K562 (cell line): Measurements from ENCODE around the gene PLCB3. TPM values are rescaled to one million over a fixed set of nuclear protein-coding genes. Genes with fewer than 3 reads are reported as not detected.

Experiments used
- ADNP ChIP-seq: fragments of 200-800 bp; sonication (Bioruptor generic); IDR thresholded peaks from 2 replicates; pipeline ENCODE4 v1.6.1; 2016; ENCODE audit warnings: missing genetic modification characterization, missing compliant biosample characterization
- CHD1 ChIP-seq: fragments of 200-600 bp; sonication (generic); IDR thresholded peaks from one replicate; pipeline ENCODE4 v1.6.1; 2012; ENCODE audit warnings: mild to moderate bottlenecking, moderate library complexity, low read length, inconsistent platforms
- JUNB ChIP-seq: fragments of 450-650 bp; formaldehyde crosslinking; conservative IDR thresholded peaks from 2 replicates; pipeline ENCODE4 v1.4.0; 2020; ENCODE audit warnings: mild to moderate bottlenecking
- KHSRP ChIP-seq: fragments of 450-650 bp; IDR thresholded peaks from 2 replicates; pipeline ENCODE4 v1.6.1; 2017
- NFXL1 ChIP-seq: fragments of 450-650 bp; formaldehyde crosslinking; IDR thresholded peaks from 2 replicates; pipeline ENCODE4 v1.4.0; 2021; ENCODE audit warnings: mild to moderate bottlenecking
- RAD21 ChIP-seq, 2 experiments: fragments of 250-450 bp in 1 of 2; fragments of 450-650 bp in 1 of 2; sonication (Bioruptor Pico) in 1 of 2; formaldehyde crosslinking in 1 of 2; IDR thresholded peaks in 1 of 2; conservative IDR thresholded peaks in 1 of 2; 2 replicates each; pipeline versions ENCODE4 v1.4.0 to v1.8.0; 2020 to 2022; ENCODE audit warnings: mild to moderate bottlenecking in 2 of 2, moderate library complexity in 1 of 2
- RAD51 ChIP-seq: fragments of 450-650 bp; IDR thresholded peaks from 2 replicates; pipeline ENCODE4 v1.7.1; 2016; ENCODE audit warnings: low read depth, mild to moderate bottlenecking, borderline replicate concordance
- THAP7 ChIP-seq: fragments of 250-450 bp; sonication (Bioruptor Pico); IDR thresholded peaks from 2 replicates; pipeline ENCODE4 v1.5.0; 2021
- TOE1 ChIP-seq, 2 experiments: fragments of 450-650 bp in 1 of 2; sonication (generic) in 1 of 2; formaldehyde crosslinking in 1 of 2; IDR thresholded peaks; 2 replicates each; pipeline versions ENCODE4 v1.7.1 to v1.8.0; 2016 to 2022; ENCODE audit warnings: borderline replicate concordance in 2 of 2, mild to moderate bottlenecking in 2 of 2, antibody characterized with exemption in 1 of 2, inconsistent platforms in 1 of 2, low read depth in 1 of 2, missing genetic modification reagents in 1 of 2, moderate library complexity in 1 of 2
- ZBTB11 ChIP-seq, 3 experiments: fragments of 200-800 bp in 1 of 3; fragments of 250-450 bp in 1 of 3; fragments of 450-650 bp in 1 of 3; sonication (Bioruptor Pico) in 1 of 3; sonication (Bioruptor generic) in 1 of 3; formaldehyde crosslinking in 1 of 3; IDR thresholded peaks; 2 replicates each; pipeline versions ENCODE4 v1.6.1 to v1.8.0; 2016 to 2022; ENCODE audit warnings: mild to moderate bottlenecking in 2 of 3, missing genetic modification characterization in 2 of 3, missing compliant biosample characterization in 1 of 3, moderate library complexity in 1 of 3
- ZC3H11A ChIP-seq: IDR thresholded peaks from 2 replicates; pipeline ENCODE4 v1.6.1; 2012; ENCODE audit warnings: low read depth, low read length, improper control_type of control experiment
- ZNF592 ChIP-seq: fragments of 450-650 bp; IDR thresholded peaks from 2 replicates; pipeline ENCODE4 v1.6.1; 2017; ENCODE audit warnings: antibody characterized with exemption, mild to moderate bottlenecking
- polyA plus RNA-seq, 8 experiments: library from polyadenylated mRNA; depleted of rRNA in 4 of 8; stranded (reverse) in 5 of 8; unstranded in 3 of 8; fragments of >200 nt; fragmentation: Nextera tagmentation in 2 of 8; fragmentation: Illumina TruSeq in 1 of 8; extraction: Ambion mirVana in 2 of 8; extraction: Trizol in 1 of 8; gene quantifications; 2 replicates each; pipeline versions ENCODE4 v1.2.1 to v1.2.3, GENCODE V29; 2011 to 2014; ENCODE audit warnings: inconsistent platforms in 1 of 8, missing spikeins in 1 of 8
- total RNA-seq, 7 experiments: library from RNA; depleted of rRNA in 6 of 7; stranded (reverse); fragments of >200 nt in 6 of 7; fragmentation: Illumina TruSeq in 2 of 7; extraction: Trizol in 2 of 7; gene quantifications; 2 replicates each; pipeline versions ENCODE4 v1.2.1 to v1.2.3, GENCODE V29; 2011 to 2021; ENCODE audit warnings: low replicate concordance in 1 of 7
- TF ChIP-seq, protein P1 (sequence below): fragments of 200-800 bp; sonication (Bioruptor generic); IDR thresholded peaks from 2 replicates; pipeline ENCODE4 v1.6.1; 2017; ENCODE audit warnings: missing genetic modification characterization, missing compliant biosample characterization

The PLCB3 gene
- total and polyA plus RNA-seq, 9 of the 15 experiments (the other 6 are each of a cell fraction or from before 2014, with no cell fraction given), result 0.31 to 44.8 (median 14.6) TPM

DNA sequence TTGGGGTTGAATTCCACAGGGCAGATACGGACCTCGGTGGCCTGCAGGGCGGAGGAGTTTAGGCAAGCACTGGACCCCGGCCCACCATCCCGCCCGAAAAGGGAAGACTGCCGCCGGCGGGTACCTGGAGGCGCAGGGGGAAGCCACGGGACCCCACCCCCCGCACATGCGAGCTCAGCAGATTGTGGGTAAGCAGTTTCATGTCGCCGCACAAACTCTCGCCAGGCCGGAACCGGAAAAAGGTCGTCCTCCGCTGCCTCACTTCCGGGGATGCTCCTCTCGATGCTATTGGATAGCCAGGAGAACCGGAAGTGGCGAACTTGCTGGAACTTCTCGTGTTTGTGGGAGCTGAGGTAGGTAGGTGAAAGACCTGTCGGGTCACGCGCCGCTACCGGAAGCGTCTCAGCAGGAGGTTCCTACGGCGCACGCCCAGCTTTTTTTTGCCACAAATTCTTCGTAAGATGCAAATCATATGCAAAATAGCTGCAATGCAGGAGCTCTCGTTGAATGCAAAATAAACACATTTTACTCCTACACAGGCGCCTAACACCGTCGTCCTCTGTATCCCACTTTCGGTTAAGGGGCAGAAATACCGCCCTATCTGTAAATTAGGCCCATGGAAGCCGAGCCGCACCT lies 66.1 kb downstream of the PLCB3 start, which contains the start of gene TRMT112 (continued):
- TF ChIP-seq ZNF592 (0 out of 2 replicates have a peak, but pooled peaks have one; percentile 7), CHD1 (no peak), ADNP (tag) (no peak), JUNB (CRISPR knock-in tag) (no peak), RAD21 (CRISPR knock-in tag; conservative IDR thresholded peaks at IDR 0.05 in 1 of 2, IDR thresholded peaks at IDR 0.05 in 1 of 2) (no peak), RAD51 (peak; percentile 77), THAP7 (CRISPR knock-in tag) (peak; percentile 93), KHSRP (no peak), TOE1 (IDR thresholded peaks at IDR 0.05; ENCODE audit: borderline replicate concordance) (peak; percentile 77; the same call in 1 of the 2 replicates), TOE1 (CRISPR knock-in tag; IDR thresholded peaks at IDR 0.05; ENCODE audit: borderline replicate concordance, low read depth) (peak; percentile 67; the same call in 1 of the 2 replicates), NFXL1 (no peak), ZBTB11 (CRISPR knock-in tag; IDR thresholded peaks at IDR 0.05) (peak in 2 of 3 experiments; percentile 59 to 92; a peak in 3 of 6 replicates), ZC3H11A (no peak)
- TF ChIP-seq, protein P1, sequence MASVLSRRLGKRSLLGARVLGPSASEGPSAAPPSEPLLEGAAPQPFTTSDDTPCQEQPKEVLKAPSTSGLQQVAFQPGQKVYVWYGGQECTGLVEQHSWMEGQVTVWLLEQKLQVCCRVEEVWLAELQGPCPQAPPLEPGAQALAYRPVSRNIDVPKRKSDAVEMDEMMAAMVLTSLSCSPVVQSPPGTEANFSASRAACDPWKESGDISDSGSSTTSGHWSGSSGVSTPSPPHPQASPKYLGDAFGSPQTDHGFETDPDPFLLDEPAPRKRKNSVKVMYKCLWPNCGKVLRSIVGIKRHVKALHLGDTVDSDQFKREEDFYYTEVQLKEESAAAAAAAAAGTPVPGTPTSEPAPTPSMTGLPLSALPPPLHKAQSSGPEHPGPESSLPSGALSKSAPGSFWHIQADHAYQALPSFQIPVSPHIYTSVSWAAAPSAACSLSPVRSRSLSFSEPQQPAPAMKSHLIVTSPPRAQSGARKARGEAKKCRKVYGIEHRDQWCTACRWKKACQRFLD, result no peak
